SK-N-SH treated with all-trans-retinoic acid at 6 μM for 48 hours (cell line): ENCODE data around the gene SNX5.
A peak's percentile ranks its signal among the peaks of the same experiment; 100 is the strongest.

Experiments
- ATAC-seq: fragments of 200-7000 bp; cut with Tn5 transposase; 3 replicates; pipeline ENCODE4 v1.9.1; 2020; ENCODE audit warnings: mild to moderate bottlenecking, moderate library complexity
- ARNTL ChIP-seq: fragments of 450-650 bp; formaldehyde crosslinking; IDR thresholded peaks from 2 replicates; pipeline ENCODE4 v1.5.0; 2020; ENCODE audit warnings: low read depth, mild to moderate bottlenecking, moderate library complexity, borderline replicate concordance
- BACH2 ChIP-seq: fragments of 250-450 bp; sonication (Bioruptor Pico); IDR thresholded peaks from 2 replicates; pipeline ENCODE4 v1.9.0; 2021; ENCODE audit warnings: mild to moderate bottlenecking, borderline replicate concordance
- CREB5 ChIP-seq: fragments of 250-450 bp; sonication (Bioruptor Pico); IDR thresholded peaks from 2 replicates; pipeline ENCODE4 v1.5.1; 2020; ENCODE audit warnings: low read depth, mild to moderate bottlenecking, moderate library complexity
- CSDC2 ChIP-seq: fragments of 250-450 bp; sonication (Bioruptor Pico); IDR thresholded peaks from 2 replicates; pipeline ENCODE4 v1.5.0; 2020; ENCODE audit warnings: mild to moderate bottlenecking, moderate library complexity
- GLIS3 ChIP-seq: fragments of 250-450 bp; sonication (Bioruptor Pico); IDR thresholded peaks from 2 replicates; pipeline ENCODE4 v1.5.0; 2020; ENCODE audit warnings: mild to moderate bottlenecking, moderate library complexity
- OSR1 ChIP-seq: fragments of 250-450 bp; sonication (Bioruptor Pico); IDR thresholded peaks from 2 replicates; pipeline ENCODE4 v1.8.0; 2022; ENCODE audit warnings: moderate library complexity, mild to moderate bottlenecking, inconsistent platforms
- PATZ1 ChIP-seq: fragments of 250-450 bp; sonication (Bioruptor Pico); IDR thresholded peaks from 2 replicates; pipeline ENCODE4 v1.8.0; 2020; ENCODE audit warnings: mild to moderate bottlenecking, moderate library complexity, borderline replicate concordance
- PPARA ChIP-seq: fragments of 250-450 bp; sonication (Bioruptor Pico); IDR thresholded peaks from 2 replicates; pipeline ENCODE4 v1.5.0; 2020; ENCODE audit warnings: mild to moderate bottlenecking, borderline replicate concordance
- RARB ChIP-seq: fragments of 250-450 bp; sonication (Bioruptor Pico); IDR thresholded peaks from 2 replicates; pipeline ENCODE4 v1.8.0; 2021; ENCODE audit warnings: mild to moderate bottlenecking, moderate library complexity
- SNAI2 ChIP-seq: fragments of 250-450 bp; sonication (Bioruptor Pico); IDR thresholded peaks from 2 replicates; pipeline ENCODE4 v1.5.0; 2020; ENCODE audit warnings: mild to moderate bottlenecking, moderate library complexity
- TCF4 ChIP-seq: fragments of 250-450 bp; sonication (Bioruptor Pico); IDR thresholded peaks from 2 replicates; pipeline ENCODE4 v1.8.0; 2021; ENCODE audit warnings: mild to moderate bottlenecking, moderate library complexity, borderline replicate concordance
- TOX ChIP-seq: fragments of 250-450 bp; sonication (Bioruptor Pico); IDR thresholded peaks from 2 replicates; pipeline ENCODE4 v1.8.0; 2021; ENCODE audit warnings: mild to moderate bottlenecking, moderate library complexity, borderline replicate concordance
- TSHZ2 ChIP-seq: fragments of 250-450 bp; sonication (Bioruptor Pico); IDR thresholded peaks from 2 replicates; pipeline ENCODE4 v1.5.0; 2020; ENCODE audit warnings: mild to moderate bottlenecking, moderate library complexity
- ZC3H10 ChIP-seq: fragments of 250-450 bp; sonication (Bioruptor Pico); IDR thresholded peaks from 2 replicates; pipeline ENCODE4 v1.5.1; 2021; ENCODE audit warnings: mild to moderate bottlenecking, moderate library complexity
- ZFP3 ChIP-seq: fragments of 250-450 bp; sonication (Bioruptor Pico); IDR thresholded peaks from 2 replicates; pipeline ENCODE4 v1.5.0; 2020; ENCODE audit warnings: mild to moderate bottlenecking, moderate library complexity
- ZFP30 ChIP-seq: fragments of 450-650 bp; formaldehyde crosslinking; IDR thresholded peaks from 2 replicates; pipeline ENCODE4 v1.5.0; 2022; ENCODE audit warnings: mild to moderate bottlenecking, moderate library complexity
- ZNF565 ChIP-seq: fragments of 450-650 bp; formaldehyde crosslinking; conservative IDR thresholded peaks from 2 replicates; pipeline ENCODE4 v1.5.0; 2020; ENCODE audit warnings: low read depth, mild to moderate bottlenecking, moderate library complexity
- ZNF8 ChIP-seq: fragments of 450-650 bp; formaldehyde crosslinking; IDR thresholded peaks from 2 replicates; pipeline ENCODE4 v1.5.0; 2020; ENCODE audit warnings: mild to moderate bottlenecking, moderate library complexity

SNX5 gene

GRCh38 chr20:17896771-17897369, 71.7 kb downstream of the SNX5 start:
- TF ChIP-seq TCF4 (CRISPR knock-in tag): no peak
- ATAC-seq: peak; percentile 24; the same call in 1 of the 3 replicates

GRCh38 chr20:17896193-17896723, 72.3 kb downstream of the SNX5 start:
- TF ChIP-seq PATZ1 (CRISPR knock-in tag) (no peak), ZFP30 (CRISPR knock-in tag) (no peak), BACH2 (CRISPR knock-in tag) (no peak), PPARA (no peak), TOX (CRISPR knock-in tag) (no peak), ZNF8 (CRISPR knock-in tag) (no peak), RARB (no peak), TSHZ2 (CRISPR knock-in tag) (no peak), SNAI2 (CRISPR knock-in tag) (no peak), OSR1 (CRISPR knock-in tag) (no peak), GLIS3 (no peak), ARNTL (CRISPR knock-in tag) (no peak)
- ATAC-seq: no peak

GRCh38 chr20:17895641-17896171, 72.9 kb downstream of the SNX5 start:
- TF ChIP-seq RARB (no peak), CSDC2 (CRISPR knock-in tag) (no peak), CREB5 (CRISPR knock-in tag) (no peak), GLIS3 (no peak), OSR1 (CRISPR knock-in tag) (no peak), TCF4 (CRISPR knock-in tag) (no peak), ZNF565 (no peak)
- no peak for ATAC-seq

- no peak for TF ChIP-seq PPARA
- TF ChIP-seq ZNF565: no peak
- no peak for TF ChIP-seq GLIS3
- TF ChIP-seq TCF4 (CRISPR knock-in tag): no peak
- TF ChIP-seq ZC3H10: no peak
- TF ChIP-seq, all 23 proteins: peak for 0
- ATAC-seq: no peak
Measured at GRCh38 chr20:17893445-17893844, 75.1 kb downstream of the SNX5 start.

- no peak for ATAC-seq
- no peak for TF ChIP-seq GLIS3
- no peak for TF ChIP-seq BACH2 (CRISPR knock-in tag)
- TF ChIP-seq ZFP3 (CRISPR knock-in tag): no peak
Measured at GRCh38 chr20:17892189-17892938, 76.2 kb downstream of the SNX5 start.
